ENCODE measurements around the gene TMEM135.
"Not testable (repeated sequence)": the region's sequence is repeated elsewhere in the genome, so short reads cannot be mapped to it uniquely, and the experiment has no call there.

DNA sequence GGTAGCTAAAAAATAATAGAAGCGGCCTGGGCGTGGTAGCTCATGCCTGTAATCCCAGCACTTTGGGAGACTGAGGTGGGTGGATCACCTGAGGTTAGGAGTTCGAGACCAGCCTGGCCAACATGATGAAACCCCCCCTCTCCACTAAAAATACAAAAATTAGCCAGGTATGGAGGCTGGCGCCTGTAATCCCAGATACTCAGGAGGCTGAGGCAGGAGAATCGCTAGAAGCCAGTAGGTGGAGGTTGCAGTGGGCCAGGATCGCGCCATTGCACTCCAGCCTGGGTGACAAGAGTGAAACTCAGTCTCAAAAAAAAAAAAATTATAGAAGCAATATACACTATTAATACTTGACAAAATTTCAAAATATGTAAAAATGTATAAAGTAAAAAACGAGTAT lies 150.7 kb downstream of the TMEM135 start:
- not testable (repeated sequence) for TF ChIP-seq POLR2A (IDR thresholded peaks at IDR 0.05)
- TF ChIP-seq, protein P1, sequence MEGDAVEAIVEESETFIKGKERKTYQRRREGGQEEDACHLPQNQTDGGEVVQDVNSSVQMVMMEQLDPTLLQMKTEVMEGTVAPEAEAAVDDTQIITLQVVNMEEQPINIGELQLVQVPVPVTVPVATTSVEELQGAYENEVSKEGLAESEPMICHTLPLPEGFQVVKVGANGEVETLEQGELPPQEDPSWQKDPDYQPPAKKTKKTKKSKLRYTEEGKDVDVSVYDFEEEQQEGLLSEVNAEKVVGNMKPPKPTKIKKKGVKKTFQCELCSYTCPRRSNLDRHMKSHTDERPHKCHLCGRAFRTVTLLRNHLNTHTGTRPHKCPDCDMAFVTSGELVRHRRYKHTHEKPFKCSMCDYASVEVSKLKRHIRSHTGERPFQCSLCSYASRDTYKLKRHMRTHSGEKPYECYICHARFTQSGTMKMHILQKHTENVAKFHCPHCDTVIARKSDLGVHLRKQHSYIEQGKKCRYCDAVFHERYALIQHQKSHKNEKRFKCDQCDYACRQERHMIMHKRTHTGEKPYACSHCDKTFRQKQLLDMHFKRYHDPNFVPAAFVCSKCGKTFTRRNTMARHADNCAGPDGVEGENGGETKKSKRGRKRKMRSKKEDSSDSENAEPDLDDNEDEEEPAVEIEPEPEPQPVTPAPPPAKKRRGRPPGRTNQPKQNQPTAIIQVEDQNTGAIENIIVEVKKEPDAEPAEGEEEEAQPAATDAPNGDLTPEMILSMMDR (IDR thresholded peaks at IDR 0.05), result not testable (repeated sequence)

All from thyroid gland (tissue), 4 donors.